Cardiac muscle cell (in vitro differentiated cells and primary cell): Measurements from ENCODE around the gene RASSF7. TPM values are rescaled to one million over a fixed set of nuclear protein-coding genes. Genes with fewer than 3 reads are reported as not detected.
"Not testable (repeated sequence)": the region's sequence is repeated elsewhere in the genome, so short reads cannot be mapped to it uniquely, and the experiment has no call there.

Experiments used
- DNase-seq, 2 donors: peaks; one replicate each; pipeline versions ENCODE4 v3.0.0 to v3.0.0-alpha.2; 2010 to 2017; ENCODE audit warnings: low read depth in 1 of 2, low spot score in 1 of 2
- H3K27ac ChIP-seq: fragments of 200-600 bp; sonication (generic); 2 replicates; pipeline ENCODE4 v1.5.1; 2016
- H3K27me3 ChIP-seq: fragments of 200-600 bp; sonication (generic); 2 replicates; pipeline ENCODE4 v1.6.0; 2016; ENCODE audit warnings: control low read depth
- H3K36me3 ChIP-seq: fragments of 200-600 bp; sonication (generic); 2 replicates; pipeline ENCODE4 v1.5.1; 2016; ENCODE audit warnings: control low read depth
- H3K4me1 ChIP-seq: fragments of 200-600 bp; sonication (generic); 2 replicates; pipeline ENCODE4 v1.8.1; 2017; ENCODE audit warnings: low read depth, mild to moderate bottlenecking, mixed run types
- H3K4me3 ChIP-seq: fragments of 200-600 bp; sonication (generic); 2 replicates; pipeline ENCODE4 v1.5.1; 2016; ENCODE audit warnings: mild to moderate bottlenecking
- H3K9me3 ChIP-seq: fragments of 200-600 bp; sonication (generic); 2 replicates; pipeline ENCODE4 v1.5.1; 2017; ENCODE audit warnings: low read depth, mild to moderate bottlenecking, control low read depth
- polyA plus RNA-seq: library from polyadenylated mRNA; unstranded; fragments of >200 nt; fragmentation: Nextera tagmentation; extraction: Ambion mirVana; gene quantifications from 2 replicates; pipeline ENCODE4 v1.2.1, GENCODE V29; 2016
- total RNA-seq: library from RNA; depleted of rRNA; stranded (reverse); fragments of >200 nt; gene quantifications from 2 replicates; pipeline ENCODE4 v1.2.3, GENCODE V29; 2016
- TF ChIP-seq, protein P1 (sequence below): IDR thresholded peaks from 2 replicates; pipeline ENCODE4 v1.5.1; 2012; ENCODE audit warnings: low read depth, mild to moderate bottlenecking, low read length

The RASSF7 gene
- total and polyA plus RNA-seq, 2 experiments from 2014 or later = 49.5 to 66.7 TPM

GRCh38 chr11:571802-572185 is 11.0 kb downstream of the RASSF7 start:
- H3K27me3 ChIP-seq = no peaks in the 10 kb centered on the region
- no peak overlapping the region for H3K4me3 ChIP-seq
- H3K36me3 ChIP-seq = peaks cover 5% of the 10 kb centered on the region
- TF ChIP-seq, protein P1, sequence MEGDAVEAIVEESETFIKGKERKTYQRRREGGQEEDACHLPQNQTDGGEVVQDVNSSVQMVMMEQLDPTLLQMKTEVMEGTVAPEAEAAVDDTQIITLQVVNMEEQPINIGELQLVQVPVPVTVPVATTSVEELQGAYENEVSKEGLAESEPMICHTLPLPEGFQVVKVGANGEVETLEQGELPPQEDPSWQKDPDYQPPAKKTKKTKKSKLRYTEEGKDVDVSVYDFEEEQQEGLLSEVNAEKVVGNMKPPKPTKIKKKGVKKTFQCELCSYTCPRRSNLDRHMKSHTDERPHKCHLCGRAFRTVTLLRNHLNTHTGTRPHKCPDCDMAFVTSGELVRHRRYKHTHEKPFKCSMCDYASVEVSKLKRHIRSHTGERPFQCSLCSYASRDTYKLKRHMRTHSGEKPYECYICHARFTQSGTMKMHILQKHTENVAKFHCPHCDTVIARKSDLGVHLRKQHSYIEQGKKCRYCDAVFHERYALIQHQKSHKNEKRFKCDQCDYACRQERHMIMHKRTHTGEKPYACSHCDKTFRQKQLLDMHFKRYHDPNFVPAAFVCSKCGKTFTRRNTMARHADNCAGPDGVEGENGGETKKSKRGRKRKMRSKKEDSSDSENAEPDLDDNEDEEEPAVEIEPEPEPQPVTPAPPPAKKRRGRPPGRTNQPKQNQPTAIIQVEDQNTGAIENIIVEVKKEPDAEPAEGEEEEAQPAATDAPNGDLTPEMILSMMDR = no peak
- H3K4me1 ChIP-seq = peaks cover 25% of the 10 kb centered on the region
- DNase-seq = no peak
- H3K9me3 ChIP-seq = no peaks in the 10 kb centered on the region
- no peak overlapping the region for H3K27ac ChIP-seq

- Histone ChIP-seq H3K4me1 (peaks cover 28% of the 10 kb centered on the region), H3K4me3 (no peak overlapping the region), H3K9me3 (no peaks in the 10 kb centered on the region), H3K27ac (peak overlapping the region; percentile 24), H3K36me3 (no peaks in the 10 kb centered on the region), H3K27me3 (no peaks in the 10 kb centered on the region)
- TF ChIP-seq, protein P1 = no peak
- no peak for DNase-seq
These were observed 12.5 kb downstream of the RASSF7 start for GRCh38 chr11:573146-573759.

DNA sequence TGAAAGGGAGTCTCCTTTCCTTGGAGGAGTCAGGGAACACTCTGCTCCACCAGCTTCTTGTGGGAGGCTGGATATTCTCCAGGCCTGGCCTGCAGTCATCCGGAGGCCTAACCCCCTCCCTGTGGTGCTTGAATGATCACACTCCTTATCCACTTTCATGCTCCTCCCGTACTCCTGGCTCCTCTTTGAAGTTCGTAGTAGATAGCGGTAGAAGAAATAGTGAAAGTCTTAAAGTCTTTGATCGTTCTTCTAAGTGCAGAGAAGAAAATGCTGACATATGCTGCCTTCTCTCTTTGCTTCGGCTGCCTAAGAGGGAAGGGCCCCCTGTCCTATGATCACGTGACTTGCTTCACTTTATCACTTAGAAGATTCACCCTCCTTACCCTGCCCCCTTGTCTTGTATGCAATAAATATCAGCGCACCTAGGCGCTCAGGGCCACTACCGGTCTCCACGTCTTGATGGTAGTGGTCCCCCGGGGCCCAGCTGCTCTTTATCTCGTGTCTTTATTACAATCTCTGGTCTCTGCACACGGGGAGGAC is 13.3 kb downstream of the RASSF7 start:
- H3K27ac ChIP-seq, H3K27me3 ChIP-seq, DNase-seq, H3K36me3 ChIP-seq, H3K9me3 ChIP-seq: not testable (repeated sequence)
- Histone ChIP-seq H3K4me1 (peaks cover 31% of the 10 kb centered on the region), H3K4me3 (peak overlapping the region; percentile 50)

GRCh38 chr11:574632-575312 is 14.0 kb downstream of the RASSF7 start:
- TF ChIP-seq, protein P1 = no peak
- H3K9me3 ChIP-seq = no peaks in the 10 kb centered on the region
- peaks cover 28% of the 10 kb centered on the region for H3K4me1 ChIP-seq
- peak overlapping the region; percentile 50 for H3K4me3 ChIP-seq
- DNase-seq = peak in 1 of 2 donors; percentile 33
- H3K36me3 ChIP-seq = no peaks in the 10 kb centered on the region
- no peaks in the 10 kb centered on the region for H3K27me3 ChIP-seq
- no peak overlapping the region for H3K27ac ChIP-seq

DNA sequence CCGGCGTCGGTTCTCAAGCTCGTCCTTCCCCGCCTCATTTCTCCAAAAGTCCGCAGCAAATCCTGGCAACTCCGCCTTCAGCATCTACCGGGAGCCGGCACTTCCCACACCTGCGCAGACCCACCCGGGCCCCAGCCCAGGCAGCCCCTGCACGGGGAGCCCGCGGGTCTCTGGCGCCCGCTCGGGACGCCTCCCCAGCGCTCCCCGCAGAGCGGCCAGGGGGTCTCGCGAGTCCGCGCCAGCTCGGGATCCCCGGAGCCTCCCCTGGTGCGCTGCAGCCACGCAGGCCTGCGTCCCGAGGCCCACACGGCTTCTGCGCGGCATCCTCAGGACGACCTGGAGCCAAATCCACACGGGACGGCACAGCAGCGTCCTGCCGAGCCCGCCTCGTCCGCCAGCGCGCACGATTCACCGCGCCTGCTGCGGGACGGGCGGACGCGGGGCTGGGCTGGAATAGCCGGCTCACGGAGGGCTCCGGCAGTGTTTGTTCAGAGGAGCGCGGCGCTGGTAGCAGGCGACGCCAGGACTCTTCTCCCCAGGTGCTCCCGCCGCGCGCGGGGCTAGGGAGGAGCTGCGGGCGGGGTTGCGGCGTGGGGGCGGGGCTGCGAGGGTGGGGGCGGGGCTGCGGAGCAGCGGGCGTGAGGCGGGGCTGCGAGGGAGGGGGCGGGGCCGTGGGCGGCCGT is 14.7 kb downstream of the RASSF7 start:
- peaks cover 32% of the 10 kb centered on the region for H3K4me1 ChIP-seq
- H3K4me3 ChIP-seq = peak overlapping the region; percentile 50
- no peaks in the 10 kb centered on the region for H3K36me3 ChIP-seq
- TF ChIP-seq, protein P1 = no peak
- peak in 1 of 2 donors; percentile 89 for DNase-seq
- H3K27me3 ChIP-seq = no peaks in the 10 kb centered on the region
- no peak overlapping the region for H3K27ac ChIP-seq
- H3K9me3 ChIP-seq = no peaks in the 10 kb centered on the region
